Kidney (tissue), 14 donors: ENCODE results near the gene CORO7. TPM values are rescaled to one million over a fixed set of nuclear protein-coding genes. Genes with fewer than 3 reads are reported as not detected.

Experiments used
- DNase-seq, 5 donors: peaks; one replicate each; pipeline ENCODE4 v3.0.0-alpha.2; 2013 to 2020
- FAIRE-seq: peaks from 2 replicates; lab custom pipeline; 2012; peaks lifted over from hg19 to GRCh38; lab: Jason Lieb, UNC
- H3K27ac ChIP-seq, 2 donors: one replicate each; pipeline ENCODE4 v1.7.0; 2013; ENCODE audit warnings: low read depth in 2 of 2, low read length in 2 of 2, inconsistent platforms in 1 of 2
- H3K27me3 ChIP-seq: one replicate; pipeline ENCODE4 v1.7.1; 2013; ENCODE audit warnings: low read length, inconsistent platforms; ENCODE audit not compliant: control insufficient read depth, insufficient read depth
- H3K36me3 ChIP-seq, 3 donors: one replicate each; pipeline versions ENCODE4 v1.7.0 to v1.7.1; 2013; ENCODE audit warnings: low read length in 3 of 3, control low read depth in 1 of 3, inconsistent platforms in 1 of 3; ENCODE audit not compliant: insufficient read depth in 3 of 3, control insufficient read depth in 2 of 3
- H3K4me1 ChIP-seq, 3 donors: one replicate each; pipeline versions ENCODE4 v1.7.0 to v1.7.1; 2013; ENCODE audit warnings: low read length in 3 of 3, inconsistent platforms in 1 of 3, low read depth in 1 of 3; ENCODE audit not compliant: control insufficient read depth in 2 of 3, insufficient read depth in 2 of 3
- H3K4me3 ChIP-seq, 3 donors: one replicate each; pipeline versions ENCODE4 v1.7.0 to v1.8.1; 2013; ENCODE audit warnings: low read length in 3 of 3, control low read depth in 1 of 3, inconsistent platforms in 1 of 3
- H3K9ac ChIP-seq, 3 donors: one replicate each; pipeline versions ENCODE4 v1.7.0 to v1.7.1; 2013; ENCODE audit warnings: low read length in 3 of 3, control low read depth in 1 of 3, inconsistent platforms in 1 of 3
- H3K9me3 ChIP-seq, 3 donors: one replicate each; pipeline versions ENCODE4 v1.7.0 to v1.7.1; 2013; ENCODE audit warnings: low read length in 3 of 3, control low read depth in 1 of 3, inconsistent platforms in 1 of 3; ENCODE audit not compliant: control insufficient read depth in 2 of 3, insufficient read depth in 1 of 3
- intact Hi-C: fragments of 100-400 bp; cut with DNase I; formaldehyde crosslinking; loops from one replicate; pipeline ENCODE4 v1.11.1; 2022
- polyA plus RNA-seq: library from polyadenylated mRNA; stranded (reverse); fragments of 350-450 nt; fragmentation: Illumina TruSeq; extraction: RNeasy Lipid Tissue Mini Kit (QIAGEN cat#74804); gene quantifications from one replicate; pipeline ENCODE4 v1.2.3, GENCODE V29; 2014; ENCODE audit warnings: low read depth, low replicate concordance; ENCODE audit not compliant: insufficient read depth
- total RNA-seq: library from RNA; stranded (reverse); fragmentation: NEBNext Ultra II Directional; extraction: Animal tissue kit (Norgen Biotek cat#: 25700); gene quantifications from one replicate; pipeline ENCODE4 v1.2.1, GENCODE V29; 2021
- TF ChIP-seq, protein P1 (sequence below): IDR thresholded peaks from 3 replicates; pipeline ENCODE4 v1.5.1; 2012; ENCODE audit warnings: mild to moderate bottlenecking, moderate library complexity, borderline replicate concordance; ENCODE audit not compliant: insufficient read depth; ENCODE audit errors: extremely low read depth
- donor health status: control.
- donor health status: control.
- donor health status: control.
- donor health status: control.
- donor health status: control.
- donor health status: DM: yes; HTN: yes; CAD: no.
- donor health status: Normal renal cell carcinoma (clear cell type).

Gene CORO7
- total and polyA plus RNA-seq, 2 donors from 2014 or later = 9.8 to 50.1 TPM

DNA sequence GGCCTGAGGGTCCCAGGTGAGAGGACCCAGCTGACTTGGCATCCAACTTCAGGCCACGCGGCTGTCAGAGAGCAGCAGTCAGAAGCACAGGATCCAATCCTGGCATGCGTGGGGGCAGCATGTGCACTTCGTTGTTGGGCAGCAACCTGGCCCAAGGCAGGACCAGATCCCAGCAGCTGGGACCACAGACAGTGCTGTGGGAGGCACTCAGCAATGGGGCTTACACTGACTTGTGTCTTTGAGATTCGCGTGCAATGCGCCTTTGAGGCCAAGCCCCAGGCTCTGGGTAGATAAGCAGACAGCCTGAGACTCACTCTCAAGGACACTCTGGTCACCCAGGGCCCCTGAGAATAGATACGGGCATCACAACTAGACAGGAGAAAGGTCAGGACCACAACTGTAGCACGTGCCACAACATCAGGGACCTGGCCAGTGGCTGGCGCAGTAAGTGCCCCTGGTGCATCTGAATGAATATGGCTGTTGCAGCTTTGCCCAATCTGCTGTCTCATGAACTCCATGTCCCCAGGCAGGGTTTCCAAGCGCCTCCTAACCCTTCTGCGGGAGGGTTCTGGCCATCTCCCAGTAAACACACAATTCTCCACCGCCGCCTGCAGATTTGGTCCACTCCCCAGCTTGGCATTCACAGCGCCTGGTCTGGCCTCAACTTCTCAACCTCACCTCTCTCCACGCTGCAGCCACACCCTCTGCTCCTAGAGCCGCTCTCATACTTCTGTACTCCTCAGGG, 68.5 kb downstream of the CORO7 start:
- Histone ChIP-seq H3K4me1 (peaks cover 0 to 4% (median 0%) of the 10 kb centered on the region in 3 donors), H3K27me3 (no peaks in the 10 kb centered on the region), H3K4me3 (no peak overlapping the region), H3K36me3 (no peaks in the 10 kb centered on the region), H3K9ac (no peak overlapping the region), H3K27ac (no peak overlapping the region), H3K9me3 (no peaks in the 10 kb centered on the region)
- FAIRE-seq (no peak), DNase-seq (no peak)
- intact Hi-C loops = no loop called here
- TF ChIP-seq, protein P1, sequence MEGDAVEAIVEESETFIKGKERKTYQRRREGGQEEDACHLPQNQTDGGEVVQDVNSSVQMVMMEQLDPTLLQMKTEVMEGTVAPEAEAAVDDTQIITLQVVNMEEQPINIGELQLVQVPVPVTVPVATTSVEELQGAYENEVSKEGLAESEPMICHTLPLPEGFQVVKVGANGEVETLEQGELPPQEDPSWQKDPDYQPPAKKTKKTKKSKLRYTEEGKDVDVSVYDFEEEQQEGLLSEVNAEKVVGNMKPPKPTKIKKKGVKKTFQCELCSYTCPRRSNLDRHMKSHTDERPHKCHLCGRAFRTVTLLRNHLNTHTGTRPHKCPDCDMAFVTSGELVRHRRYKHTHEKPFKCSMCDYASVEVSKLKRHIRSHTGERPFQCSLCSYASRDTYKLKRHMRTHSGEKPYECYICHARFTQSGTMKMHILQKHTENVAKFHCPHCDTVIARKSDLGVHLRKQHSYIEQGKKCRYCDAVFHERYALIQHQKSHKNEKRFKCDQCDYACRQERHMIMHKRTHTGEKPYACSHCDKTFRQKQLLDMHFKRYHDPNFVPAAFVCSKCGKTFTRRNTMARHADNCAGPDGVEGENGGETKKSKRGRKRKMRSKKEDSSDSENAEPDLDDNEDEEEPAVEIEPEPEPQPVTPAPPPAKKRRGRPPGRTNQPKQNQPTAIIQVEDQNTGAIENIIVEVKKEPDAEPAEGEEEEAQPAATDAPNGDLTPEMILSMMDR = no peak

DNA sequence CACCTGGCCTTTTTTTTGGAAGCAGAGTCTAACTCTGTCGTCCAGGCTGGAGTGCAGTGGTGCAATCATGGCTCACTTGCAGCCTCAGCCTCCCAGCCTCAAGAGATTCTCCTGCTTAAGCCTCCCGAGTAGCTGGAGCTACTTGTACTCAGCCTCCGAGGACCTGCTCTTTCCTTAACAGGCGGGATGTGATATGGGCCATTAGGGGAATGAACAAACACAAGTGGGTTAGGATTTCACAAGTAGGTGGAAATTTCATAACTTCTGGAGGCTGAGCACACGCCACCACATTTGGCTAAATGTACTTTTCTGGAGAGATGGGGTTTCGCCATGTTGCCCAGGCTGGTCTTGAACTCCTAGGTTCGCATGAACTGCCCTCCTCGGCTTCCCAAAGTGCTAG, 69.4 kb downstream of the CORO7 start:
- Histone ChIP-seq H3K4me1 (peaks cover 0 to 4% (median 0%) of the 10 kb centered on the region in 3 donors), H3K27me3 (no peaks in the 10 kb centered on the region), H3K27ac (no peak overlapping the region), H3K9me3 (no peaks in the 10 kb centered on the region), H3K4me3 (no peak overlapping the region), H3K9ac (no peak overlapping the region), H3K36me3 (no peaks in the 10 kb centered on the region)
- TF ChIP-seq, protein P1 = no peak
- DNase-seq (no peak), FAIRE-seq (no peak)
- intact Hi-C loops = no loop called here

DNA sequence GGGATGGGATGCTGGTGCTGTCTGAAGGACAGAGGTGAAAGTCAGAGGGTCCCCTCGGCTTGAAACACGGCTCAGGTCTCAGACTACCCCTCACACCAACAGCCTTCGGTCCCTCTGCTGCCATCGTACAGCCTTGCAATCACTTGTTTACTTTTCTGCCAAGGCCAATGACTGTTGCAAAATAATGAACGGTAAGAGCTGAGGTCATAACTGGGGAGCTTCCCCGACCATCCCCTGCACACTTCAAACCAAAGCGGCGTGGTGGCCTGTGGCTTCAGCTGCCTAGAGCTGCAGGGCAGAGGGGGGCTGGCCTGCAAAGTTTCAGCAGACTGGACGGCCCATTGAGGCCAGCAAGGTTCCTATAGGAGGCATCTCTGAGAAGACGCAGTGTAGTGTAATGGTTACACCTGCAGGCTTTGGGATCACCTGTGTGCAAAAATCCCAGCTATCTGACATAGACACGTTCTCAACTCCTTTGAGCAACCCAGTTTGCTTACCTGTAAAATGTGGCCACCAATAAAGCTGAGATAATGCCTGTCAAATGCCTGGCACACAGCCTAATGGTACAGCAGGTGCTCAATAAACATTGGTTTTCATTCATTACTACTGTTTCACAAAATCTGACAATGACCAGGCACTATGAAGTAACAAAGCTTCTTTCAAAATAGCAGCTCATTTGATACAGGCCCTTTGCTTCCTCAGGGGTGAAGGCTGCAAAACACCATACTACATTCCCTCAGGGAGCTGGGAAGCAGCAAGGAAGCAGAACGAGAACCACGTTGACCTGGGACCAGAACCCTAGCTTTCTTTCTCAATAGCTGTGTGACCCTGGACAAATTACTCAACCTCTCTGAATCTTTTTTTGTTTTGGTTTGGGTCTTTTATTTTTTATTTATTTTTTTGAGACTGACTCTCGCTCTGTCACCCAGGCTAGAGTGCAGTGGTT, 70.3 kb downstream of the CORO7 start:
- DNase-seq (no peak), FAIRE-seq (no peak)
- intact Hi-C loops = no loop called here
- H3K36me3 ChIP-seq = peaks cover 0 to under 1% (median 0%) of the 10 kb centered on the region in 3 donors
- H3K27ac ChIP-seq = no peak overlapping the region
- H3K4me1 ChIP-seq = peaks cover 0 to 4% (median 0%) of the 10 kb centered on the region in 3 donors
- no peak overlapping the region for H3K9ac ChIP-seq
- H3K4me3 ChIP-seq = no peak overlapping the region
- H3K27me3 ChIP-seq = no peaks in the 10 kb centered on the region
- no peaks in the 10 kb centered on the region for H3K9me3 ChIP-seq
- TF ChIP-seq, protein P1 = no peak
